Tongue (tissue), 2 donors: ENCODE data around the gene SERPINA5. TPM values are rescaled to one million over a fixed set of nuclear protein-coding genes. Genes with fewer than 3 reads are reported as not detected.

Experiments used
- DNase-seq: peaks from one replicate; pipeline ENCODE4 v3.0.0-alpha.2; 2015
- total RNA-seq: library from RNA; depleted of rRNA; stranded (reverse); fragments of >200 nt; gene quantifications from one replicate; pipeline ENCODE4 v1.2.3, GENCODE V29; 2014

The SERPINA5 gene
- total RNA-seq, 1 donor from 2014 or later, result not detected

DNA sequence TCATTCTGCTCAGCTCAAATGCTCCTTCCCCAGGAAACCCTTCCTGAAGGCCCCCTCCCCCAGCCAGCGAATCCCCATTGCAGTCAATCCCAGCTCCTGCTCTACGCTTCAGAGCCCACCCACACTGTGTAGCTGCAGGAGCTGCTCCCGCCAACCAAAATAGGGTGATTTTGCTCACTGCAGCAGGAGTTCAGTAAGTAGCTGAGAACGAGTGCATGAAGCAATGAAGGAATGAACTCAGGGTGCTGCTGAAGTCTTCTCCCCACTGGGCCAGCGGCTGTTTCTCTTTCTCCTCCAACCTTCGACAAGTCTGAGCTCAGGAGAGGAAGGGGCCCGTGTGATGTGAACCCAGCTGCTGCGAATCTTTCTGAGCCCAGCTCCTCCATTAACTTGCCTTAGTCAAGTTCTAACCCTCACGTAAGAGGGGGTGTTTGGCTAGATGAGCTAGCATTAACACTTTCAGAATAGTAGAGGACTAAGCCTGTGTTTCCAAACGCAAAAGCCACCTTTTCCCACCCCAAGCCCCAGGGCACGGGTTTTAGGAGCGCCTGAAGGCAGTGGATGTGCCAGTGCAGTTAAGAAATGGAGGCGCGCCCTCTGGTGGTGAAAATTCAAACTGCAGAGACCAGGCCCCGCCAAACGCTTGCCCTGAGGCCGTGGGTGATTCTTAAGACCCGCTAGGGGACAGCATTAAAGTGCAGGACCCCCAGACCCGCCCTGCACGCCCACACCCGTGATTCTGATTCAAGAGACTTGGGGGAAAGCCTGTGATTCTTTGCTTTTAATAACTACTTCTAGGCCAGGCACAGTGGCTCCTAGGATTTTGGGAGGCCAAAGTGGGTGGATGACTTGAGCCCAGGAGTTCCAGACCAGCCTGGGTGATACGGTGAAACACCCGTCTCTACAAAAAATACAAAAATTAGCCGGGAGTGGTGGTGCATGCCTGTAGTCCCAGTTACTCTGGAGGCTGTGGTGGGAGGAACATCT is 31.9 kb upstream of the SERPINA5 start:
- DNase-seq, result peak; percentile 74

DNA sequence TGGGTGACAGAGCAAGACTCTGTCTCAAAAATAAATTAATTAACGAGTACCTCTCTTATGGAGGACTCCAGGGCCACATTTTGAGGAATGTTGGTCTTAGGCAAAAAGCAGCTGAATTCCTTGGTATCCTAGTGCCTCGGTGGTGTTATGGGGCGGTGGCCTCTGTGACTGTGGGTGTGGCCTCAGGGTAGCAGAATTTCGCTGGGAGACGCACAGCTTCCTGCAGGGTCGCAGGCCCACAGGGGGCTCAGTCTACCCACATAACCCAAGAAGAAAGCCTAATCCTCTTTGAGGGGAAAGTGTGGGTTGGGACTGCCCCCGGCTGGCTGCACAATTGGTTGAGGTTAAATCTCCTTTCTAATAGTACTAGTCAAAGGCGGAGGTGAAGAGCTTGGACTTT is 31.2 kb upstream of the SERPINA5 start:
- DNase-seq, result no peak

- DNase-seq, result no peak
Observed at GRCh38 chr14:94555991-94556390, 25.2 kb upstream of the SERPINA5 start.

DNA sequence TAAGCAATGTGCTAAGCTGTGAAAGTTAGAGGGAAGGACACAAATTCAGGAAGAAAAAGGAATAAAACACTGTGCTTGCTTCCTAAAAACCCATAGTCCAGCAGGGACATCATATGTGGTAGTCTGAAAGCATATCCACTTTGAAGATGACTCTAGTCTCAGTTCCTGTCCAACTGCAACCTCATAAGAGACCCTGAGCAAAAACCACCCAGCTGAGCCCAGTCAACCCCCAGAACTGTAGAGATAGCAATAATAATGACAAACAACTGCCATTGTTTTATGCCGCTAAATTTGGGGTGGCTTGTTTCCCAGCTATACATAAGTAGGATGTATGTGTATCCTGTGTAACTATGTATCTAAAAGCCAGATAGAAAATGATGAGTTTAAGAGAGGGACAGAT is 23.9 kb upstream of the SERPINA5 start:
- no peak for DNase-seq

GRCh38 chr14:94558842-94559241 is 22.4 kb upstream of the SERPINA5 start:
- DNase-seq, result no peak

- DNase-seq, result no peak
Observed at GRCh38 chr14:94559638-94560290, 21.5 kb upstream of the SERPINA5 start.

DNA sequence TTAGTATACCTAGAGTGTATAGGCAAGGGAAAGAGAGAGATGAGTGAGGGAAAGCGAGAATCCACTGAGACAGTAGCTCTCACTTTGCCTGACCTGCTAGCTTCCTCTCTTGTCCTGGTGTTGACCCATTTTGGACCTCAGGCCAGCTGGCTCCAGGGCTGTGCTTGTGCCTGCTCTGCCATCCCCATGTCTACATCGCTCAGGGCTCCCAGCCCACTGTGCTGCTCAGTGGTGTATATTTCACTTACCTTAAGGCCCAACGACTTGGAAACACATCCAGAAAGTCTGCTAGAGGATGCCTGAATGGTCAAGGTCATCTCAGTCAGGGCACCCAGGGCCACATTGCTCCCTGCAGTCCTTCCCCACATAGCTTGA is 20.9 kb upstream of the SERPINA5 start:
- DNase-seq, result no peak

DNA sequence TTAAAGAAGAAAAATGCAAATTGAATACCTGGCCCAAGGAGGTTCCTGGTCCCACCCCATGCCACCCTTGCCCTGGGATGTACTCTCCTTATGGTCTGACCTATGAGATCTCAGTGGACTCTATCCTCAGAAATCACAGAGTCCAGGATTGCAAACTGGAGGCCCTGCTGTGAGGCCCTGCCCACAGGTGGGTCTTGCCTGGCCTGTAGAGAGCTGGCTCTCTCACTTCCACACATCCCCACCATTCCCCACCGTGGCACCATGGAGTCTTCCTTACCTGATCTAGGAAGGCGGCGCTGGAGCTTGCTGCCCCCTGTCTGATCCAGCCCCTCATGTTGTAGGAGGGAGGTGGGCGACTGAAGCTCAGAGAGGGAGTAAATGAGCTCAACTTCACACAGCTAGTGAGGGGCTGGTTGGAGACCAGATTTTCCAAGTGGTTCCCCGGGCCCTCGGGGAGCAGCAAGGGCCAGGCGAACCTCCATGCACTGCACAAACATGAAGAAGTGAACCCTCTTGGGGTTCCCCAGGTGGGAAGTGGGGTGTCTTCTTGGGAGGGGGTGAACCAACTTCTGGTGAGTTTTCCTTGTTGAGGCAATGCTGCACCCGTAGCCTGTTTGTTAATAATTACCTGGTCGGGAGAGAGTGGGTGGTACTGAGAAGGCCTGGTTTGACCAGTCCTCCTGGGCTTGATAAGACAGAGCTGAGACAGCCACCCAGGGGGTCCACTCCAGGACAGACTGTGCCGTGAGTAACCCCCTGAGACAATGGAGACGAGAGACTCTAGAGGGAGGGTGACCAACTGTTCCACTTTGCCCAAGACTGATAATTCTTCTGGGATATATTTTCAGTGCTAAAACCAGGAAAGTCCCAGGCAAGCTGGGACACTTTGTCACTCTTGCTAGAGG is 20.2 kb upstream of the SERPINA5 start, which contains the start of gene SERPINA4:
Gene SERPINA4 (plus strand): TSS at position 692 of the 905 bp plus-strand sequence. CDS start 2,041 bp downstream, outside the sequence.
- DNase-seq, result no peak

GRCh38 chr14:94561656-94562010 is 19.6 kb upstream of the SERPINA5 start:
- no peak for DNase-seq

DNA sequence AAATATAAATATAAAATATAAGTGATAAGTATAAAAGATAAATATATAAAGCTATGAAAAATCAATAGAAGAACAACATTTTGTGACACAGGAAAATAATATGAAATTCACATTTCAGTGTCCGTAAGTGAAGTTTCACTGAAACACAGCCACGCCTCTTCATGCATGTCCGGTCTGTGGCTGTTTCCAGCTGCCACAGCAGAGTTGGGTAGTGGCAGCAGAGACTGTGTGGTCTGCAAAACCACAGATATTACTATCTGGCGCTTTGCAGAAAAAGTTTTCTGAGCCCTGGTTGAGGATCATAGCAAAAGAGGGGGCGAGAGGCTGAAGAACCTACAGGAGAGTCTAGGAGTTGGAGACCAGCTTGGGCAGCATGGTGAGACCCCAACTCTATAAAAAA is 19.2 kb upstream of the SERPINA5 start:
- no peak for DNase-seq

DNA sequence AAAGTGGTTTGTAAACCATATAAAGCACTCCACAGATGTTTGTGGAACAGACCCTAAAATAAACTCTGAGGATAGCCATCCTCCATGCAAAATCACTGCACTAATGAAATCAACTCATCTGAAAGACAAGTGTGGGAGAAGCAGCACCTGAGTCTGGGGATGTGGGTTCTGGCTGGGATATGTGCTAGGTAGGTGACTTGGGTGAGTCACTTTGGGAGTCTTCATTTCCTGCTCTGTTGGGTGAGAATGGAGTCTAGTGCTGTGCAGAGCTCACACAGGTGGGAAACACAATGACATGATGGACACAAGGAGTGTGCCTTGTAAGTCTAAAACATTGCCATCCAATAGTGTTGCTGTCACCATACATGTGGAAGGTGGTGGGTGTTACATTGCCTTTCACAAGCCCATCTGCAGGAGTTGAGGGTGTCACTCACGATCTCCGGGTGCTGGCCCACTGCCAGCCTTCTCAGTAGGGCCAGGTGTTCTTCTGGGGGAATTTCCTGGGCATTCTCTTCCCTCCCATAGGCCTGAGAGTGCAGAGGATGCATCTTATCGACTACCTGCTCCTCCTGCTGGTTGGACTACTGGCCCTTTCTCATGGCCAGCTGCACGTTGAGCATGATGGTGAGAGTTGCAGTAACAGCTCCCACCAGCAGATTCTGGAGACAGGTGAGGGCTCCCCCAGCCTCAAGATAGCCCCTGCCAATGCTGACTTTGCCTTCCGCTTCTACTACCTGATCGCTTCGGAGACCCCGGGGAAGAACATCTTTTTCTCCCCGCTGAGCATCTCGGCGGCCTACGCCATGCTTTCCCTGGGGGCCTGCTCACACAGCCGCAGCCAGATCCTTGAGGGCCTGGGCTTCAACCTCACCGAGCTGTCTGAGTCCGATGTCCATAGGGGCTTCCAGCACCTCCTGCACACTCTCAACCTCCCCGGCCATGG is 18.0 kb upstream of the SERPINA5 start:
- DNase-seq, result no peak

- no peak for DNase-seq
Observed at GRCh38 chr14:94564381-94564780, 16.8 kb upstream of the SERPINA5 start.

DNA sequence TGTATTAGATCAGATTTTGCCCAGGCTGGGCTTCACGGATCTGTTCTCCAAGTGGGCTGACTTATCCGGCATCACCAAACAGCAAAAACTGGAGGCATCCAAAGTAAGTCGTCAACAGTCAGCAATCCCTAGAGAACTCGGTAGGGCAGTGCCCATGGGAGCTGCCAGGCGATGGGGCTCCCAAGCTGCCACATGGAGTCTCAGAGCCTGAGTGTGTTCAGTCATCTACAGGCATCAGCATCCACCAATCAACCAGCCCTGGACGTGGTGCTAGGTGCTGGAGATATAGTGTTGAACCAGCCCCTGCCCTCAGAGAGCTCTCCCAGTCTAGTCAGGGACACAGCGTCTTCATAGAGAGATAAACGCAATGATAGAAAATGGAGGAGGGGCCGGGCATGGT is 13.0 kb upstream of the SERPINA5 start:
- DNase-seq, result no peak

DNA sequence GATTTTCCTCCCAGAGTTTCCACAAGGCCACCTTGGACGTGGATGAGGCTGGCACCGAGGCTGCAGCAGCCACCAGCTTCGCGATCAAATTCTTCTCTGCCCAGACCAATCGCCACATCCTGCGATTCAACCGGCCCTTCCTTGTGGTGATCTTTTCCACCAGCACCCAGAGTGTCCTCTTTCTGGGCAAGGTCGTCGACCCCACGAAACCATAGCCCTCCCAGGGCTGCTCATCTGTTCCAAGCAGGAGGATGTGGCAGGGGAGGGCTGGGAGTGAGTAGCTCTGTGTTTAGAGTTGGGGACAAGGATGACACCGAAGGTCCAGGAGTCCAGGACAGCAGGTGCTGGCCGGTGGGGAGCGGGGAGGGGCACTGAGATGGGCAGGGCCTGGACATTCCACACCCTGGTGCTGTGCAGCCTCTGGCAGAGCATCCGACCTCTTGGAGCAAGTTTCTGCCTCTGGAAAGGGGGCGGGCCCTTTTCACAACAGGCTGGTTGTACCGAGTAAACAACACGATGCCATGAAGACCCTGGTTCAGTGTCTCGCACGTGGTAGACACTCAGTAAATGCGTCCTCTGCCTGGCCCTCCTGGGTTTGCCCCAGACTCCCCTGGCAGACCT is 11.7 kb upstream of the SERPINA5 start:
- no peak for DNase-seq

- DNase-seq, result no peak
Observed at GRCh38 chr14:94570002-94570400, 11.2 kb upstream of the SERPINA5 start.

DNA sequence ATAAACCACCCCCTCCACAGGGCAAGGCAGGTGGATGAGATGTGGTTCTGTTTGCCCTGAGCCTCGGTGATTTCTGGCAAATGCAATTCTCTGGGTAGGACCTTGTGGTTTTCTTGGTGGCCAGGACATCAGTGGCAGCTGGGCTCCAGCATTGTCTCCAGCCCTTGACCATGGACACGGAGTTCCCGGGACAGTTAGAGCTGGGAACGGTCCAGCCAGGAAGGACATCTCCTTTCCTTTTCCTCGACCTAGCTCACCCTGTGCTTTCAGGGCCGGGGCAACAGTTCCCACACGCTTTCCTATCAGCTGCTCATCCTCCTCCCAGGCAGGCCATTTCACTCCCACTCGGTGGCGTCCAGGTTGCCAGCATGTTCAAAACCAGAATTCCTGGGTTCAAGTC is 10.8 kb upstream of the SERPINA5 start:
- DNase-seq, result no peak

GRCh38 chr14:94571395-94571794 is 9.8 kb upstream of the SERPINA5 start:
- peak; percentile 32 for DNase-seq

DNA sequence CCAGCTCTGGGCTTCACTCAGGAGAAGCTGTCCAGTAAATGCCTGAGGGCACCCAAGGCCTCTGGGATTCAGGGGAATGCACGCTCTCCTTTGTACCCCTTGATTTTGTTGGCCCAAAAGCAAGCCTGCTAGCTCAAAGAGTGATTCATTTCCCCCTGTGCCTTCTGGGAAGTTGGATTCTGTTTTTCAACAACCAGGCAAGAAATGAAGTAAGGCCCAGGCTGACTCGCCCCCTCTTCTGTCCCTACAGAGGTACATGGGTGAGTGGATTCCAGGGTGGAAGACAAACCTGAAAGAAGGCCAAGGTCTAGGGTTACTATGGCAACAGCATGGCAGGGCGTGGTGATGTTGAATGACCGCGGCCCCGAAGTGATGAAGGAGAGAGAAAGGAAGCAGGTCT is 9.3 kb upstream of the SERPINA5 start:
- DNase-seq, result peak; percentile 20

- no peak for DNase-seq
Observed at GRCh38 chr14:94572637-94573303, 8.5 kb upstream of the SERPINA5 start.
